GM12878 (cell line): ENCODE results near the gene ASGR1. TPM values are rescaled to one million over a fixed set of nuclear protein-coding genes. Genes with fewer than 3 reads are reported as not detected.

Experiments
- ATAC-seq: fragments of 200-7000 bp; cut with Tn5 transposase; 3 replicates; pipeline ENCODE4 v1.9.1; 2020; ENCODE audit warnings: mild to moderate bottlenecking, moderate library complexity
- BruUV-seq: library from RNA; stranded (reverse); fragments of 400-500 nt; replicated peaks from 2 replicates; lab custom pipeline; 2021; lab: Mats Ljungman, UMichigan
- CTCF ChIA-PET: fragments of 300-600 bp; sonication (Branson Sonifier 250); formaldehyde crosslinking; extraction: SDS; loops from one replicate; lab custom pipeline; 2021; ENCODE audit warnings: inconsistent platforms; lab: Yijun Ruan, JAX
- POLR2A ChIA-PET: fragments of 350-600 bp; formaldehyde crosslinking; extraction: SDS; loops from one replicate; lab custom pipeline; 2021; ENCODE audit warnings: inconsistent platforms; lab: Charles Lee
- RAD21 ChIA-PET: fragments of 300-600 bp; sonication (Branson Sonifier 250); formaldehyde crosslinking; loops from one replicate; lab custom pipeline; 2023; ENCODE audit warnings: antibody characterized with exemption; ENCODE audit not compliant: unreplicated experiment; lab: Charles Lee
- SMC1A ChIA-PET: fragments of 300-600 bp; sonication (Branson Sonifier 250); formaldehyde crosslinking; loops from one replicate; lab custom pipeline; 2023; ENCODE audit not compliant: unreplicated experiment, uncharacterized antibody; lab: Charles Lee
- DNase-seq: peaks from one replicate; pipeline ENCODE4 v3.0.0-alpha.2; 2011; ENCODE audit warnings: low read depth, low spot score
- FAIRE-seq: peaks from 3 replicates; lab custom pipeline; 2011; peaks lifted over from hg19 to GRCh38; lab: Jason Lieb, UNC
- H2AFZ ChIP-seq: 2 replicates; pipeline ENCODE4 v1.6.0; 2011; ENCODE audit warnings: low read depth, low read length, control low read depth; ENCODE audit not compliant: control insufficient read depth
- H3K27ac ChIP-seq: 2 replicates; pipeline ENCODE4 v1.5.1; 2011; ENCODE audit warnings: control low read depth; ENCODE audit not compliant: control insufficient read depth, insufficient read depth
- H3K27me3 ChIP-seq, 2 experiments: replicated peaks in 1 of 2; 2 replicates each; pipeline versions ENCODE4 v1.6.0 to v1.6.1; 2011; ENCODE audit warnings: low read length in 1 of 2; ENCODE audit not compliant: control insufficient read depth in 2 of 2, insufficient read depth in 2 of 2
- H3K36me3 ChIP-seq, 2 experiments: 2 replicates each; pipeline ENCODE4 v1.5.1; 2011; ENCODE audit warnings: low read length in 1 of 2; ENCODE audit not compliant: control insufficient read depth in 2 of 2, insufficient read depth in 2 of 2
- H3K4me1 ChIP-seq: 2 replicates; pipeline ENCODE4 v1.6.1; 2011; ENCODE audit warnings: mild to moderate bottlenecking, low read length, moderate library complexity, mixed read lengths; ENCODE audit not compliant: control insufficient read depth, insufficient read depth
- H3K4me2 ChIP-seq: 2 replicates; pipeline ENCODE4 v1.6.0; 2011; ENCODE audit warnings: control low read depth; ENCODE audit not compliant: control insufficient read depth, insufficient read depth
- H3K4me3 ChIP-seq: fragments of 200-600 bp; sonication (generic); 2 replicates; pipeline ENCODE4 v1.5.1; 2016
- H3K79me2 ChIP-seq: 2 replicates; pipeline ENCODE4 v1.6.0; 2011; ENCODE audit warnings: low read length; ENCODE audit not compliant: control insufficient read depth, insufficient read depth
- H3K9ac ChIP-seq: 2 replicates; pipeline ENCODE4 v1.8.0; 2011; ENCODE audit warnings: low read length, control low read depth, mixed read lengths; ENCODE audit not compliant: control insufficient read depth, insufficient read depth
- H3K9me3 ChIP-seq: replicated peaks from 3 replicates; pipeline ENCODE4 v1.5.1; 2011; ENCODE audit warnings: mild to moderate bottlenecking, low read length; ENCODE audit not compliant: control insufficient read depth, insufficient read depth
- H4K20me1 ChIP-seq: 2 replicates; pipeline ENCODE4 v1.6.0; 2011; ENCODE audit not compliant: control insufficient read depth, insufficient read depth
- ASH2L ChIP-seq: fragments of 300-600, 200-600 bp; sonication (generic); IDR thresholded peaks from 2 replicates; pipeline ENCODE4 v1.6.1; 2017; ENCODE audit warnings: low read depth, mild to moderate bottlenecking, borderline replicate concordance
- BHLHE40 ChIP-seq, 2 experiments: fragments of 450-650 bp in 1 of 2; IDR thresholded peaks; 2 replicates each; pipeline ENCODE4 v1.6.1; 2011 to 2017; ENCODE audit warnings: low read depth in 2 of 2, borderline replicate concordance in 1 of 2, improper control_type of control experiment in 1 of 2, low read length in 1 of 2, mild to moderate bottlenecking in 1 of 2
- BRCA1 ChIP-seq: IDR thresholded peaks from 2 replicates; pipeline ENCODE4 v1.6.1; 2011; ENCODE audit warnings: low read depth, low read length, improper control_type of control experiment
- EZH2 ChIP-seq: IDR thresholded peaks from 2 replicates; pipeline ENCODE4 v1.6.1; 2012; ENCODE audit warnings: low read depth, mild to moderate bottlenecking, control low read depth, inconsistent platforms, low read length, borderline replicate concordance; ENCODE audit not compliant: control insufficient read depth
- FOXK2 ChIP-seq: fragments of 450-650 bp; IDR thresholded peaks from 2 replicates; pipeline ENCODE4 v1.6.1; 2017; ENCODE audit warnings: mild to moderate bottlenecking, moderate library complexity
- HDAC6 ChIP-seq: fragments of 200-600 bp; sonication (generic); IDR thresholded peaks from one replicate; pipeline ENCODE4 v1.8.0; 2017; ENCODE audit warnings: antibody characterized with exemption; ENCODE audit not compliant: unreplicated experiment
- NRF1 ChIP-seq: conservative IDR thresholded peaks from 2 replicates; pipeline ENCODE4 v1.6.1; 2011; ENCODE audit warnings: mild to moderate bottlenecking, low read depth, low read length, improper control_type of control experiment
- PKNOX1 ChIP-seq: fragments of 450-650 bp; IDR thresholded peaks from 2 replicates; pipeline ENCODE4 v1.6.1; 2016; ENCODE audit warnings: mild to moderate bottlenecking
- REST ChIP-seq: IDR thresholded peaks from 2 replicates; pipeline ENCODE4 v1.6.1; 2012; ENCODE audit warnings: mild to moderate bottlenecking, low read depth, low read length
- SREBF1 ChIP-seq: IDR thresholded peaks from 2 replicates; pipeline ENCODE4 v1.6.1; 2012; ENCODE audit warnings: mild to moderate bottlenecking, low read length
- STAT1 ChIP-seq: fragments of 450-650 bp; conservative IDR thresholded peaks from 2 replicates; pipeline ENCODE4 v1.6.1; 2014; ENCODE audit warnings: antibody characterized with exemption, mild to moderate bottlenecking
- SUPT20H ChIP-seq: IDR thresholded peaks from 2 replicates; pipeline ENCODE4 v1.6.1; 2011; ENCODE audit warnings: low read depth, mild to moderate bottlenecking, low read length, moderate library complexity, borderline replicate concordance; ENCODE audit not compliant: control insufficient read depth
- ZBTB4 ChIP-seq: fragments of 450-650 bp; formaldehyde crosslinking; IDR thresholded peaks from 2 replicates; pipeline ENCODE4 v1.4.0; 2022; ENCODE audit warnings: mild to moderate bottlenecking, moderate library complexity
- WGBS: methylation state at CpG from one replicate; pipeline ENCODE4 v1.1.6; 2016; ENCODE audit warnings: low lambda C conversion rate; ENCODE audit not compliant: insufficient replicate concordance, insufficient coverage; ENCODE audit errors: missing lambda C conversion rate; 5-methylcytosine and 5-hydroxymethylcytosine counted together
- in situ Hi-C: fragments of 300-500 bp; cut with MboI; formaldehyde crosslinking; loops from 9 replicates; pipeline ENCODE4 v1.14.3; 2018; ENCODE audit warnings: mixed read lengths
- intact Hi-C: fragments of 100-400 bp; cut with micrococcal nuclease; formaldehyde crosslinking; loops from one replicate; pipeline ENCODE4 v1.14.2; 2022; ENCODE audit not compliant: unreplicated experiment
- polyA plus RNA-seq, 11 experiments: library from polyadenylated mRNA; depleted of rRNA in 4 of 11; unstranded in 6 of 11; stranded (reverse) in 5 of 11; fragments of >200 nt; fragmentation: Nextera tagmentation in 4 of 11; fragmentation: Illumina TruSeq in 1 of 11; extraction: Ambion mirVana in 4 of 11; extraction: Trizol in 1 of 11; gene quantifications; 1 replicate in 1 of 11; 2 replicates in 10 of 11; pipeline versions ENCODE4 v1.2.1 to v1.2.3, GENCODE V29; 2011 to 2016; ENCODE audit warnings: inconsistent platforms in 2 of 11, missing spikeins in 2 of 11, low read depth in 1 of 11
- total RNA-seq, 4 experiments: library from RNA; depleted of rRNA in 3 of 4; stranded (reverse); fragments of >200 nt in 3 of 4; fragmentation: Illumina TruSeq in 1 of 4; extraction: Trizol in 1 of 4; gene quantifications; 2 replicates each; pipeline versions ENCODE4 v1.2.1 to v1.2.3, GENCODE V29; 2013 to 2021

ASGR1 gene
- total and polyA plus RNA-seq, 10 of the 15 experiments (the other 5 are each of a cell fraction or from before 2014, with no cell fraction given), result 0.06 to 0.34 (median 0.14) TPM; not detected in 6

DNA sequence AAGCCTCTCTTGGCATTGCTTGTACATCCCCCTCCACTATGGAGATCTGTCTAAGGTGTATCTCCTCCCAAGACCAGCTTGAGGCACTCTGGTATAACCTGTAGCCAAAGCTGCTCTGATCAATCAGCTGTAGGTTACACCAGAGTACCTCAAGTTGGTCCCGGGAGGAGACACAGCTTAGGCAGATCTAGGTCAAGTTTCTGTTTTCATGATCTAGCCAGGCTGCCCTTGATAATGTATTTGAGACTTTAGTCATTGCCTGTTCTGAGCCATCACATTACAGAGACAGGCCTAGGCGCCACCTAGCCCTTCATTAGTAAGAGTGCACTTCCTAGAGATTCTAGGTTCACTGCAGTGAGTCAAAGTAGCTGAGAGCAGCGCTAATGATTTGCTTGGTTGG, 31.4 kb downstream of the ASGR1 start (continued):
- no peak for TF ChIP-seq BHLHE40 (IDR thresholded peaks at IDR 0.05; ENCODE audit: borderline replicate concordance in 1 of 2, low read depth in 2 of 2, low read length in 1 of 2)
- TF ChIP-seq, all 136 proteins: peak for 0

DNA sequence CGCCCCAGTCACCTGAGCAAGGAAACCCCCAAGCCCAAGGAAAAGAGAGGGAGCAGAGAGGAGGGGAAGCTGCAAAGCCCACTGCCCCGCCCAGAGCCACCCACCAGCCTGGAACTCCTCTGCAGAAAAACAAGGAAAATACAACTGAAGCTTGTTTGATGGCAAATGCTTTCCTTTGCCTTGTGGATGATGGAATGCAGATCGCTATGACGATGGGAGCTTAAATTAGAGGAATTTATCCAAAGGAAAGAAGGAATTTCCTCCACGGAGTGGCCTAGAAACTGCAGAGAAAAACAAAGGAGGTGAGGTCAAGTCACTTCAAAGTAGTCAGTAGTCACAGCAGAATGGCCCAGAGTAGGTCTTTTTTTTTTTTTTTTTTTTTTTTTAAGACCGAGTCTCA, 33.1 kb downstream of the ASGR1 start:
- Histone ChIP-seq H3K9me3 (no peaks in the 10 kb centered on the region), H3K4me1 (no peaks in the 10 kb centered on the region), H3K4me2 (no peak overlapping the region), H3K27ac (no peak overlapping the region), H3K27me3 (peaks cover 0 to 2% of the 10 kb centered on the region in 2 experiments; a peak in 2 of 4 replicates), H3K79me2 (no peaks in the 10 kb centered on the region), H3K36me3 (no peaks in the 10 kb centered on the region), H3K9ac (no peak overlapping the region), H2AFZ (no peak overlapping the region), H4K20me1 (no peaks in the 10 kb centered on the region), H3K4me3 (no peak overlapping the region)
- ATAC-seq (no peak), DNase-seq (no peak), FAIRE-seq (no peak)
- ChIA-PET SMC1A (interaction anchor here (1.0 kb wide), 1 partner anchor 31 kb away, joined by 3 read pairs; no protein-coding TSS in a partner anchor), RAD21 (interaction anchor here (1.0 kb wide), 1 partner anchor 87 kb away, joined by 3 read pairs; no protein-coding TSS in a partner anchor), CTCF (interaction anchor here (1.3 to 1.9 kb wide), 2 partner anchors 9 to 31 kb away, joined by 3 to 7 read pairs; no protein-coding TSS in a partner anchor), POLR2A (interaction anchor here (0.7 kb wide), 1 partner anchor 58 kb away, joined by 6 read pairs; no protein-coding TSS in a partner anchor)
- BruUV-seq, result no TSS peak
- 29% methylated on average over 5 of the region's 6 CpGs for WGBS
- in situ Hi-C loops (no loop called here), intact Hi-C loops (no loop called here)
- TF ChIP-seq NRF1, result no peak
- no peak for TF ChIP-seq PKNOX1
- no peak for TF ChIP-seq SUPT20H
- no peak for TF ChIP-seq FOXK2
- TF ChIP-seq SREBF1, result no peak
- TF ChIP-seq HDAC6, result no peak
- no peak for TF ChIP-seq ZBTB4 (CRISPR knock-in tag)
- no peak for TF ChIP-seq EZH2
- TF ChIP-seq STAT1, result no peak
- TF ChIP-seq REST, result no peak
- no peak for TF ChIP-seq ASH2L
- TF ChIP-seq BRCA1, result no peak
